ENCODE data around the gene RAB40C.
A peak's percentile ranks its signal among the peaks of the same experiment; 100 is the strongest.

The RAB40C gene

GRCh38 chr16:644556-644955, 54.7 kb downstream of the RAB40C start:
- H3K4me3 Mint-ChIP-seq, result peak overlapping the region; percentile 82
- no peaks in the 10 kb centered on the region for H3K27me3 Mint-ChIP-seq
- no peaks in the 10 kb centered on the region for H3K9me3 Mint-ChIP-seq
- peak overlapping the region; percentile 16 for H3K27ac Mint-ChIP-seq
- peaks cover 26% of the 10 kb centered on the region for H3K4me1 Mint-ChIP-seq (ENCODE audit: low read depth)
- H3K36me3 Mint-ChIP-seq (ENCODE audit: low read depth), result peaks cover 10% of the 10 kb centered on the region

- no peak overlapping the region for H3K4me3 Mint-ChIP-seq
- peaks cover 10% of the 10 kb centered on the region for H3K36me3 Mint-ChIP-seq (ENCODE audit: low read depth)
- peaks cover 24% of the 10 kb centered on the region for H3K4me1 Mint-ChIP-seq (ENCODE audit: low read depth)
- no peak overlapping the region for H3K27ac Mint-ChIP-seq
- H3K9me3 Mint-ChIP-seq, result no peaks in the 10 kb centered on the region
- no peaks in the 10 kb centered on the region for H3K27me3 Mint-ChIP-seq
Observed at GRCh38 chr16:645852-646678, 56.2 kb downstream of the RAB40C start.

- H3K27me3 Mint-ChIP-seq, result no peaks in the 10 kb centered on the region
- peaks cover 24% of the 10 kb centered on the region for H3K4me1 Mint-ChIP-seq (ENCODE audit: low read depth)
- H3K9me3 Mint-ChIP-seq, result no peaks in the 10 kb centered on the region
- peaks cover 10% of the 10 kb centered on the region for H3K36me3 Mint-ChIP-seq (ENCODE audit: low read depth)
- no peak overlapping the region for H3K4me3 Mint-ChIP-seq
- peak overlapping the region; percentile 16 for H3K27ac Mint-ChIP-seq
Observed at GRCh38 chr16:646679-647172, 56.9 kb downstream of the RAB40C start.

GRCh38 chr16:647173-647902, 57.5 kb downstream of the RAB40C start:
- no peak overlapping the region for H3K4me3 Mint-ChIP-seq
- H3K4me1 Mint-ChIP-seq (ENCODE audit: low read depth), result peaks cover 24% of the 10 kb centered on the region
- no peak overlapping the region for H3K27ac Mint-ChIP-seq
- H3K9me3 Mint-ChIP-seq, result no peaks in the 10 kb centered on the region
- H3K36me3 Mint-ChIP-seq (ENCODE audit: low read depth), result peaks cover 10% of the 10 kb centered on the region
- no peaks in the 10 kb centered on the region for H3K27me3 Mint-ChIP-seq

GRCh38 chr16:648071-648780, 58.4 kb downstream of the RAB40C start:
- peaks cover 21% of the 10 kb centered on the region for H3K4me1 Mint-ChIP-seq (ENCODE audit: low read depth)
- peaks cover 10% of the 10 kb centered on the region for H3K36me3 Mint-ChIP-seq (ENCODE audit: low read depth)
- no peaks in the 10 kb centered on the region for H3K9me3 Mint-ChIP-seq
- peak overlapping the region; percentile 88 for H3K27ac Mint-ChIP-seq
- peak overlapping the region; percentile 85 for H3K4me3 Mint-ChIP-seq
- H3K27me3 Mint-ChIP-seq, result no peaks in the 10 kb centered on the region

- Mint-ChIP-seq H3K4me3 (peak within 1 kb of the TSS; percentile 85), H3K36me3 (ENCODE audit: low read depth) (peaks cover 12% of the 10 kb centered on the region), H3K4me1 (ENCODE audit: low read depth) (peaks cover 15% of the 10 kb centered on the region), H3K27ac (peak within 1 kb of the TSS; percentile 88), H3K9me3 (no peaks in the 10 kb centered on the region), H3K27me3 (no peaks in the 10 kb centered on the region)
Observed at GRCh38 chr16:648781-649589, 59.1 kb downstream of the RAB40C start, which contains the start of gene WDR90. TSS of gene WDR90 (plus strand) at chr16:649365. CDS start at chr16:649417, 52 bp downstream.

GRCh38 chr16:649631-650030, 59.8 kb downstream of the RAB40C start:
- Mint-ChIP-seq H3K36me3 (ENCODE audit: low read depth) (peaks cover 8% of the 10 kb centered on the region), H3K4me3 (peak overlapping the region; percentile 81), H3K9me3 (no peaks in the 10 kb centered on the region), H3K4me1 (ENCODE audit: low read depth) (peaks cover 9% of the 10 kb centered on the region), H3K27me3 (no peaks in the 10 kb centered on the region), H3K27ac (peak overlapping the region; percentile 55)

GRCh38 chr16:651844-652243, 62.0 kb downstream of the RAB40C start:
- no peak overlapping the region for H3K4me3 Mint-ChIP-seq
- H3K27ac Mint-ChIP-seq, result no peak overlapping the region
- H3K36me3 Mint-ChIP-seq (ENCODE audit: low read depth), result peaks cover 6% of the 10 kb centered on the region
- no peaks in the 10 kb centered on the region for H3K9me3 Mint-ChIP-seq
- H3K4me1 Mint-ChIP-seq (ENCODE audit: low read depth), result peaks cover 7% of the 10 kb centered on the region
- no peaks in the 10 kb centered on the region for H3K27me3 Mint-ChIP-seq

GRCh38 chr16:652454-653305, 62.8 kb downstream of the RAB40C start:
- no peak overlapping the region for H3K4me3 Mint-ChIP-seq
- H3K4me1 Mint-ChIP-seq (ENCODE audit: low read depth), result peaks cover 7% of the 10 kb centered on the region
- H3K27ac Mint-ChIP-seq, result no peak overlapping the region
- no peaks in the 10 kb centered on the region for H3K27me3 Mint-ChIP-seq
- peaks cover 6% of the 10 kb centered on the region for H3K36me3 Mint-ChIP-seq (ENCODE audit: low read depth)
- no peaks in the 10 kb centered on the region for H3K9me3 Mint-ChIP-seq

GRCh38 chr16:654034-654433, 64.2 kb downstream of the RAB40C start:
- peaks cover 6% of the 10 kb centered on the region for H3K36me3 Mint-ChIP-seq (ENCODE audit: low read depth)
- no peaks in the 10 kb centered on the region for H3K4me1 Mint-ChIP-seq (ENCODE audit: low read depth)
- no peaks in the 10 kb centered on the region for H3K9me3 Mint-ChIP-seq
- H3K27me3 Mint-ChIP-seq, result no peaks in the 10 kb centered on the region
- H3K27ac Mint-ChIP-seq, result no peak overlapping the region
- no peak overlapping the region for H3K4me3 Mint-ChIP-seq

- Mint-ChIP-seq H3K27me3 (no peaks in the 10 kb centered on the region), H3K4me3 (no peak overlapping the region), H3K27ac (no peak overlapping the region), H3K36me3 (ENCODE audit: low read depth) (peaks cover 6% of the 10 kb centered on the region), H3K9me3 (no peaks in the 10 kb centered on the region), H3K4me1 (ENCODE audit: low read depth) (peaks cover 5% of the 10 kb centered on the region)
Observed at GRCh38 chr16:657487-657886, 67.6 kb downstream of the RAB40C start.

GRCh38 chr16:658679-659571, 69.1 kb downstream of the RAB40C start:
- Mint-ChIP-seq H3K4me3 (no peak overlapping the region), H3K27ac (no peak overlapping the region), H3K4me1 (ENCODE audit: low read depth) (peaks cover 5% of the 10 kb centered on the region), H3K36me3 (ENCODE audit: low read depth) (peaks cover 3% of the 10 kb centered on the region), H3K27me3 (no peaks in the 10 kb centered on the region), H3K9me3 (no peaks in the 10 kb centered on the region)

- H3K27me3 Mint-ChIP-seq, result no peaks in the 10 kb centered on the region
- no peaks in the 10 kb centered on the region for H3K9me3 Mint-ChIP-seq
- no peak overlapping the region for H3K4me3 Mint-ChIP-seq
- peaks cover 5% of the 10 kb centered on the region for H3K4me1 Mint-ChIP-seq (ENCODE audit: low read depth)
- H3K27ac Mint-ChIP-seq, result no peak overlapping the region
- H3K36me3 Mint-ChIP-seq (ENCODE audit: low read depth), result no peaks in the 10 kb centered on the region
Observed at GRCh38 chr16:659618-660017, 69.8 kb downstream of the RAB40C start.
